Fibroblast of lung (primary cell): ENCODE results near the gene RBL2.

Source experiments
- EZH2 ChIP-seq: IDR thresholded peaks from 2 replicates; pipeline ENCODE4 v1.5.1; 2012; ENCODE audit warnings: low read length, control low read depth, mild to moderate bottlenecking; ENCODE audit errors: missing control alignments
- TF ChIP-seq, protein P1 (sequence below), 2 donors: IDR thresholded peaks in 1 of 2; conservative IDR thresholded peaks in 1 of 2; 1 replicate in 1 of 2; 2 replicates in 1 of 2; pipeline ENCODE4 v1.5.1; 2011 to 2012; ENCODE audit warnings: low read length in 2 of 2, control low read depth in 1 of 2, inconsistent platforms in 1 of 2, low read depth in 1 of 2, mild to moderate bottlenecking in 1 of 2

DNA sequence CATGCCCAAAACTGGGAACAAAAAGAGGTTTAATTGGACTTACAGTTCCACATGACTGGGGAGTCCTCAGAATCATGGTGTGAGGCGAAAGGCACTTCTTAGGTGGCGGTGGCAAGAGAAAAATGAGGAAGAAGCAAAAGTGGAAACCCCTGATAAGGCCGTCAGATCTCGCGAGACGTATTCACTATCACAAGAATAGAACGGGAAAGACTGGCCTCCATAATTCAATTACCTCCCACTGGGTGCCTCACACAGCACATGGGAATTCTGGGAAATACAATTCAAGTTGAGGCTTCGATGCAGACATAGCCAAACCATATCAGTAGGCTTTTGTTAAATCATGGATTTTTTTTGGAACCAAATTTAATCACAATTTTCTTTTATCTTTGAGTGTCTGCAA lies 24.4 kb downstream of the RBL2 start:
- TF ChIP-seq, protein P1, sequence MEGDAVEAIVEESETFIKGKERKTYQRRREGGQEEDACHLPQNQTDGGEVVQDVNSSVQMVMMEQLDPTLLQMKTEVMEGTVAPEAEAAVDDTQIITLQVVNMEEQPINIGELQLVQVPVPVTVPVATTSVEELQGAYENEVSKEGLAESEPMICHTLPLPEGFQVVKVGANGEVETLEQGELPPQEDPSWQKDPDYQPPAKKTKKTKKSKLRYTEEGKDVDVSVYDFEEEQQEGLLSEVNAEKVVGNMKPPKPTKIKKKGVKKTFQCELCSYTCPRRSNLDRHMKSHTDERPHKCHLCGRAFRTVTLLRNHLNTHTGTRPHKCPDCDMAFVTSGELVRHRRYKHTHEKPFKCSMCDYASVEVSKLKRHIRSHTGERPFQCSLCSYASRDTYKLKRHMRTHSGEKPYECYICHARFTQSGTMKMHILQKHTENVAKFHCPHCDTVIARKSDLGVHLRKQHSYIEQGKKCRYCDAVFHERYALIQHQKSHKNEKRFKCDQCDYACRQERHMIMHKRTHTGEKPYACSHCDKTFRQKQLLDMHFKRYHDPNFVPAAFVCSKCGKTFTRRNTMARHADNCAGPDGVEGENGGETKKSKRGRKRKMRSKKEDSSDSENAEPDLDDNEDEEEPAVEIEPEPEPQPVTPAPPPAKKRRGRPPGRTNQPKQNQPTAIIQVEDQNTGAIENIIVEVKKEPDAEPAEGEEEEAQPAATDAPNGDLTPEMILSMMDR (conservative IDR thresholded peaks at IDR 0.05 in 1 of 2, IDR thresholded peaks at IDR 0.05 in 1 of 2; ENCODE audit: low read depth in 1 of 2, low read length in 2 of 2): no peak
- no peak for TF ChIP-seq EZH2
